ENCODE data around the gene UCK2. TPM values are rescaled to one million over a fixed set of nuclear protein-coding genes. Genes with fewer than 3 reads are reported as not detected.

Gene UCK2
- total and polyA plus RNA-seq, 4 donors = 9.6 to 22.0 (median 14.1) TPM

DNA sequence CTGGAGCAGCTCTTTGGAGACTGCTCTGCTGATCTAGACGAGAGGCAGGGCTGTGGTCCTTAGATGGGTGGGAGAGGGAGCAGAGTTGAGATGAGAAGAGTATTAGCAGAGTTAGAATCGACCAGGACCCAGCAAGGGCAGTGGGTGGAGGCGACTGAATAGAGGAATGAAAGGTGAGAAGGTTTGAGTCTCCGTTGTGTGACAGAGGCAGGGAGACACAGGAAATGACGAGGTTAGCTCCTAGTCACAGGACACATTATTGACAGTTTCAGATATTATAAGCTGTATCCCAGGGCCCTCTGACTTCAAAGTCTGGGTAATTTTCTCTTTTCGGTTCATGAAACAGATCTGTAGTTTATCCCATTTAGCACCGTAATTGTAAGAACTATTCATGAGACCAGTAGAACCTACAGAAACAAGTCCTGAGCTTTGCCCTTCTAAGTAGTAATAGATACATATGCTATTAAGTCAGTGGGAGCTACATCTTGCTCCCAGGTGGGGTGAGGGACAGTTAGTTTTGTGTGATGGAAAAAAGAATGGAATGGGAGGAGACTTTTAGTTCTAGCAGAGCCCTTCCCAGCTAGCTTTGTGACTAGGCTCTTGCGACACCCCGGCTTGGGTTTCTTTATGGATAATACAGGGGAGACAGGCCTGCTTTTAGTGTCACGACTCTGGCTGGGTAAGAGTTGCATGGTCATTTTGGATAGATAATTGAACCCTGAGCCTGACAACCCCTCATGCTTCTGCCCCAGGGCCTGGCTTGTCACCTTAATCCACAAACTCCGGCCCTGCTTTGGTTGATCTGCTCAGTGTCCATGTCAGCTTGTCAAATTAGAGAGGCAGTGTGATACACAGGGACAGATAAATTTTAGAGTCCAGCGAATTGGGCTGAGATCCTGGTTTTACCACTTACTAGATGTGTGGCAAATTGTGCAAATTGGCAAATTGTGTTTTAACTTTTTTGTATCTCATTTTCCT is 70.2 kb downstream of the UCK2 start:
- TF ChIP-seq, protein P1, sequence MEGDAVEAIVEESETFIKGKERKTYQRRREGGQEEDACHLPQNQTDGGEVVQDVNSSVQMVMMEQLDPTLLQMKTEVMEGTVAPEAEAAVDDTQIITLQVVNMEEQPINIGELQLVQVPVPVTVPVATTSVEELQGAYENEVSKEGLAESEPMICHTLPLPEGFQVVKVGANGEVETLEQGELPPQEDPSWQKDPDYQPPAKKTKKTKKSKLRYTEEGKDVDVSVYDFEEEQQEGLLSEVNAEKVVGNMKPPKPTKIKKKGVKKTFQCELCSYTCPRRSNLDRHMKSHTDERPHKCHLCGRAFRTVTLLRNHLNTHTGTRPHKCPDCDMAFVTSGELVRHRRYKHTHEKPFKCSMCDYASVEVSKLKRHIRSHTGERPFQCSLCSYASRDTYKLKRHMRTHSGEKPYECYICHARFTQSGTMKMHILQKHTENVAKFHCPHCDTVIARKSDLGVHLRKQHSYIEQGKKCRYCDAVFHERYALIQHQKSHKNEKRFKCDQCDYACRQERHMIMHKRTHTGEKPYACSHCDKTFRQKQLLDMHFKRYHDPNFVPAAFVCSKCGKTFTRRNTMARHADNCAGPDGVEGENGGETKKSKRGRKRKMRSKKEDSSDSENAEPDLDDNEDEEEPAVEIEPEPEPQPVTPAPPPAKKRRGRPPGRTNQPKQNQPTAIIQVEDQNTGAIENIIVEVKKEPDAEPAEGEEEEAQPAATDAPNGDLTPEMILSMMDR (IDR thresholded peaks at IDR 0.05; ENCODE audit: control extremely low read depth, extremely low read depth) = no peak
- Histone ChIP-seq H3K27me3 (ENCODE audit: control insufficient read depth in 3 of 3, insufficient read depth in 3 of 3, low read length in 2 of 3) (no peaks in the 10 kb centered on the region), H3K9me3 (ENCODE audit: control insufficient read depth in 4 of 4, insufficient read depth in 3 of 4, low read length in 3 of 4) (no peaks in the 10 kb centered on the region), H3K36me3 (ENCODE audit: control insufficient read depth in 4 of 4, insufficient read depth in 4 of 4, low read length in 4 of 4) (peaks cover 0 to 7% (median under 1%) of the 10 kb centered on the region in 4 donors), H3K27ac (ENCODE audit: low read depth in 1 of 2, low read length in 1 of 2) (peak overlapping the region in 1 of 2 donors; percentile 78), H3K9ac (ENCODE audit: insufficient read depth in 1 of 2, low read length in 2 of 2) (no peak overlapping the region), H3K4me3 (no peak overlapping the region), H3K4me1 (ENCODE audit: control insufficient read depth in 5 of 5, insufficient read depth in 5 of 5, low read length in 5 of 5) (peaks cover 0 to 18% (median 8%) of the 10 kb centered on the region in 5 donors)
- DNase-seq = no peak
- 82 to 88% methylated on average over 12 of the region's 12 CpGs for whole genome bisulfite sequencing, 2 donors
- ATAC-seq (ENCODE audit: insufficient read depth, low FRiP score) = no peak

DNA sequence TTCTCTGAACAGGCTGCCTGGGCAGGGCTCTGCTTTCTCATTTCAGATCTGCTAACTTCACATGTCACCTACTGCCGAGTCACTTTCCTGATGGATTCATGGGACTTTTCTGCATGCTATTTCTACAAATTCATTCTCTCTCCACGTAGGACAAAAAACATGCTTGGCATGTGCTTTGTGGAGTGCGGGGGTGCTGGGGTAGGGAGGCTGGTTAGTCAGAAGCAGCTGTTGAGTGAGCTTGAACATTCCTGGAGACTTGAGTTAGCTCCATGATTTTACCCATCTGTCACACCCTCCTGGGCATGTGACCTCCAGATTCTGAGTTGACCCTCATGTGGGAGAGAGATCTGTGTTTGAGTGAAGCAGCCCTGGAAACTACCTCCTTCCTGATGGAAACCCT is 71.4 kb downstream of the UCK2 start:
- TF ChIP-seq, protein P1 (IDR thresholded peaks at IDR 0.05; ENCODE audit: control extremely low read depth, extremely low read depth) = no peak
- Histone ChIP-seq H3K27ac (ENCODE audit: low read depth in 1 of 2, low read length in 1 of 2) (peak overlapping the region; percentile 38 to 82), H3K4me1 (ENCODE audit: control insufficient read depth in 5 of 5, insufficient read depth in 5 of 5, low read length in 5 of 5) (peaks cover 0 to 18% (median 8%) of the 10 kb centered on the region in 5 donors), H3K4me3 (no peak overlapping the region), H3K36me3 (ENCODE audit: control insufficient read depth in 4 of 4, insufficient read depth in 4 of 4, low read length in 4 of 4) (peaks cover 0 to 7% (median 3%) of the 10 kb centered on the region in 4 donors), H3K27me3 (ENCODE audit: control insufficient read depth in 3 of 3, insufficient read depth in 3 of 3, low read length in 2 of 3) (no peaks in the 10 kb centered on the region), H3K9ac (ENCODE audit: insufficient read depth in 1 of 2, low read length in 2 of 2) (no peak overlapping the region), H3K9me3 (ENCODE audit: control insufficient read depth in 4 of 4, insufficient read depth in 3 of 4, low read length in 3 of 4) (no peaks in the 10 kb centered on the region)
- WGBS, 2 donors = 51 to 76% methylated on average over 3 of the region's 3 CpGs
- DNase-seq (no peak), ATAC-seq (ENCODE audit: insufficient read depth, low FRiP score) (peak; percentile 59)

DNA sequence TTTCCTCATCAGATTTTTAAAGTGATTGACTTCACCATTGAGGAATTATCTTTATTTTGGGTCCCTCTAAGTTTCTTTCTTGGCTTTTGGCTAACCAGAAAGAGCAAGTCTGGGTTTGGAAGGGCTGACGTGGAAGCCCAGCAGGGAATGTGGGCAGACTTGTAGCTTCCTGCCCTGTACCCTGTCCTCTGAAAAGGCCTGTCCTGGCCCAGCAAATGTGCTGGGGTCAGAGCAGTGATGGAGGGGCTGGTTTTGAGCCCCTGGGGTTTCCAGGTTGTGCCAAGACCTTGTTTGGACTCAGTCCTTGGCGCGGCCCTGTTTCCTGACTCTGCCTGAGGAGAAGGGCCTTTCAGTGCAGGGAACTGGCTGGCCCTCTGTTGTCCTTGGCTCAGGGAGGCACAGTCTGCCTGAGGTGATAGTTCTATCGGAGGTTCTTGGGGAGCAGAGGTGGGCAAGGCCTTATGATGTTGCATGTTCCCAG is 72.1 kb downstream of the UCK2 start:
- no peaks in the 10 kb centered on the region for H3K9me3 ChIP-seq (ENCODE audit: control insufficient read depth in 4 of 4, insufficient read depth in 3 of 4, low read length in 3 of 4)
- TF ChIP-seq, protein P1 (IDR thresholded peaks at IDR 0.05; ENCODE audit: control extremely low read depth, extremely low read depth) = no peak
- WGBS, 2 donors = 89 to 95% methylated on average over 4 of the region's 4 CpGs
- H3K27ac ChIP-seq (ENCODE audit: low read depth in 1 of 2, low read length in 1 of 2) = peak overlapping the region; percentile 38 to 82
- ATAC-seq (ENCODE audit: insufficient read depth, low FRiP score) = no peak
- H3K4me1 ChIP-seq (ENCODE audit: control insufficient read depth in 5 of 5, insufficient read depth in 5 of 5, low read length in 5 of 5) = peaks cover 0 to 18% (median 8%) of the 10 kb centered on the region in 5 donors
- DNase-seq = no peak
- H3K27me3 ChIP-seq (ENCODE audit: control insufficient read depth in 3 of 3, insufficient read depth in 3 of 3, low read length in 2 of 3) = no peaks in the 10 kb centered on the region
- no peak overlapping the region for H3K9ac ChIP-seq (ENCODE audit: insufficient read depth in 1 of 2, low read length in 2 of 2)
- peaks cover 0 to 7% (median 5%) of the 10 kb centered on the region in 4 donors for H3K36me3 ChIP-seq (ENCODE audit: control insufficient read depth in 4 of 4, insufficient read depth in 4 of 4, low read length in 4 of 4)
- no peak overlapping the region for H3K4me3 ChIP-seq

Measured in lung (tissue), 12 donors.